ENCODE measurements around the gene MEF2B. TPM values are rescaled to one million over a fixed set of nuclear protein-coding genes. Genes with fewer than 3 reads are reported as not detected.
A peak's percentile ranks its signal among the peaks of the same experiment; 100 is the strongest.
"Not testable (repeated sequence)": the region's sequence is repeated elsewhere in the genome, so short reads cannot be mapped to it uniquely, and the experiment has no call there.

The MEF2B gene
- total and polyA plus RNA-seq, 2 donors (not counting 3 experiments of a cell fraction or from before 2014, with no cell fraction given), result 0.52 to 1.2 TPM

GRCh38 chr19:19137556-19138108, 32.4 kb downstream of the MEF2B start:
- peak overlapping the region; percentile 45 for H3K27ac ChIP-seq (ENCODE audit: insufficient read depth, low read depth, low read length)
- H3K9ac ChIP-seq (replicated peaks; ENCODE audit: extremely low read depth, insufficient read depth, low read length), result peak overlapping the region; percentile 81
- POLR2A ChIA-PET, result no interaction called here
- no TSS peak for BruUV-seq (replicated peaks)
- no peaks in the 10 kb centered on the region for H3K9me1 ChIP-seq (replicated peaks; ENCODE audit: control insufficient read depth, extremely low read depth, insufficient read depth, low read length)
- no peaks in the 10 kb centered on the region for H3K79me2 ChIP-seq (ENCODE audit: control insufficient read depth, insufficient read depth, low read length)
- CTCF ChIA-PET, result no interaction called here
- FAIRE-seq (peak; percentile 28), DNase-seq (ENCODE audit: low read depth, low spot score) (no peak)
- H3K27me3 ChIP-seq (ENCODE audit: control insufficient read depth in 2 of 2, insufficient read depth in 2 of 2, low read length in 2 of 2), result no peaks in the 10 kb centered on the region
- no peaks in the 10 kb centered on the region for H3K9me3 ChIP-seq (replicated peaks; ENCODE audit: control insufficient read depth, insufficient read depth, low read length)
- H3K36me3 ChIP-seq (ENCODE audit: control insufficient read depth in 2 of 2, extremely low read depth in 1 of 2, insufficient read depth in 2 of 2, low read length in 2 of 2), result no peaks in the 10 kb centered on the region
- no peaks in the 10 kb centered on the region for H4K20me1 ChIP-seq (replicated peaks; ENCODE audit: control insufficient read depth, extremely low read depth, insufficient read depth, low read length)
- no peak for TF ChIP-seq MAX (IDR thresholded peaks at IDR 0.05; ENCODE audit: insufficient read depth, insufficient read length)
- no peak for TF ChIP-seq FOS (IDR thresholded peaks at IDR 0.05; ENCODE audit: borderline replicate concordance, insufficient read depth, low read length)
- no peak for TF ChIP-seq JUN (IDR thresholded peaks at IDR 0.05; ENCODE audit: borderline replicate concordance, insufficient read depth, insufficient read length, low read depth)
- TF ChIP-seq EZH2 (IDR thresholded peaks at IDR 0.05; ENCODE audit: borderline replicate concordance, low read depth, low read length, severe bottlenecking), result no peak
- TF ChIP-seq POLR2AphosphoS5 (IDR thresholded peaks at IDR 0.05; ENCODE audit: insufficient read depth, low read depth, low read length), result no peak
- no peak for TF ChIP-seq GATA2 (IDR thresholded peaks at IDR 0.05; ENCODE audit: insufficient read depth, insufficient read length, low read depth, low read length)
- no peak for TF ChIP-seq CTCF (IDR thresholded peaks at IDR 0.05; ENCODE audit: extremely low read depth in 1 of 2, insufficient read depth in 1 of 2, low read depth in 1 of 2, low read length in 2 of 2)
- TF ChIP-seq POLR2A (IDR thresholded peaks at IDR 0.05; ENCODE audit: low read depth, low read length), result no peak
- no peak for TF ChIP-seq MYC (IDR thresholded peaks at IDR 0.05; ENCODE audit: low read depth, low read length)
- peak overlapping the region; percentile 95 for H2AFZ ChIP-seq (ENCODE audit: low read depth, low read length)
- H3K4me3 ChIP-seq (replicated peaks in 1 of 3; ENCODE audit: insufficient read depth in 1 of 3, low read depth in 1 of 3, low read length in 3 of 3), result peak overlapping the region; percentile 50 to 72 (median 70)
- H3K4me1 ChIP-seq (ENCODE audit: control insufficient read depth, extremely low read depth, insufficient read depth, low read length), result peaks cover 8% of the 10 kb centered on the region
- peak overlapping the region; percentile 81 for H3K4me2 ChIP-seq (ENCODE audit: insufficient read depth, low read length)
- dilution Hi-C loops (cut with MboI; ENCODE audit: extremely low pct_ligation_motif_present, low sequenced_read_pairs), result no loop called here
- intact Hi-C loops (cut with micrococcal nuclease), result loop anchor here (2.0 kb wide), 1 partner anchor 75 kb away; the partner anchor contains the start of gene SLC25A42

- H3K9me3 ChIP-seq (replicated peaks; ENCODE audit: control insufficient read depth, insufficient read depth, low read length); DNase-seq (ENCODE audit: low read depth, low spot score); H3K36me3 ChIP-seq (ENCODE audit: control insufficient read depth in 2 of 2, extremely low read depth in 1 of 2, insufficient read depth in 2 of 2, low read length in 2 of 2); H3K79me2 ChIP-seq (ENCODE audit: control insufficient read depth, insufficient read depth, low read length); H3K9ac ChIP-seq (replicated peaks; ENCODE audit: extremely low read depth, insufficient read depth, low read length); H3K4me3 ChIP-seq (replicated peaks in 1 of 3; ENCODE audit: insufficient read depth in 1 of 3, low read depth in 1 of 3, low read length in 3 of 3); intact Hi-C loops (cut with micrococcal nuclease); FAIRE-seq; H3K4me1 ChIP-seq (ENCODE audit: control insufficient read depth, extremely low read depth, insufficient read depth, low read length); H3K27ac ChIP-seq (ENCODE audit: insufficient read depth, low read depth, low read length); dilution Hi-C loops (cut with MboI; ENCODE audit: extremely low pct_ligation_motif_present, low sequenced_read_pairs); H4K20me1 ChIP-seq (replicated peaks; ENCODE audit: control insufficient read depth, extremely low read depth, insufficient read depth, low read length); H2AFZ ChIP-seq (ENCODE audit: low read depth, low read length); H3K27me3 ChIP-seq (ENCODE audit: control insufficient read depth in 2 of 2, insufficient read depth in 2 of 2, low read length in 2 of 2); H3K9me1 ChIP-seq (replicated peaks; ENCODE audit: control insufficient read depth, extremely low read depth, insufficient read depth, low read length); H3K4me2 ChIP-seq (ENCODE audit: insufficient read depth, low read length): not testable (repeated sequence)
- BruUV-seq (replicated peaks), result TSS peak; percentile 37
- ChIA-PET CTCF (interaction anchor here (0.7 to 0.9 kb wide), 2 partner anchors 61 to 161 kb away, joined by 3 to 4 read pairs; no protein-coding TSS in a partner anchor), POLR2A (interaction anchor here (0.7 kb wide), 1 partner anchor 21 kb away, joined by 4 read pairs; no protein-coding TSS in a partner anchor)
These were observed 34.4 kb downstream of the MEF2B start for GRCh38 chr19:19135713-19136112.
